Fibroblast of skin of left quadriceps (primary cell): ENCODE results near the gene ADPRHL1.

Experiments used
- DNase-seq, 2 experiments: peaks; one replicate each; pipeline ENCODE4 v3.0.0-alpha.2; 2013; ENCODE audit warnings: low read depth in 2 of 2

Gene ADPRHL1

DNA sequence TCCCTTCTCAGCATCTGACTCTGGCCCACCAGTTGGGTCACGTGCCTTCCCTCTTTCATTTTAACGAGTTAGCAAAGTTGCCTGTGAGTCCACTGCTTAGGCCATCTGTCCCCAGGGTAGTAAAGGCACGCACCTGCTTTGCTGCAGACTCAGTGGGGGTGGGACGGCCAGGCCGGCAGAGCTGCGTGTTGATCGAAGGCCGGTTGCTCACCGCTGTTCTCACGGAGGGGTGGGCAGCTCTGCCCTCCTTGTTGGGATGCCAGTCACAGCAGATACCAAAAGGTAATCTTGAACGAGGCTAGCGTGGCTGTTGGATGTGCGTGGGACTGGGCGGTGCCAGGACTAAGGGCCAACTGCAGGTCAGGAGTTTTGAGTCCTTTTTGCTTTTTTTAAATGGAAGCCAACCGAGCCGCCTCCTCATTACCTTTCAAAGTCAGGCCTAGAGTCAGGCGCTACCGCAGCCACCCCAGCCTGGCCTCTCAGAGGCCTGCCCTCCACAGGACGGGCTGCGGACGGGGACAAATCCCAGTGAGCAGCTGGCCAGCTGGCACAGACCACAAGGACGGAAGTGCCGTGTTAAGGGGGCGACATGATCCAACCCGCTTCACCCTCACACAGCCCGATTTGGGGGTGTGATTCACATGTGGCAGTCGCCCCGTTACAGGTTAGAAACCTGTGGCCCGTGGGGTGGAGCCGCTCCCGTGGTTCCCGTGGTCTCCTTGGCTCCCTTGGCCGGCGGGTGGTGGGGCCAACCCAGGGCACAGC lies 20.6 kb downstream of the ADPRHL1 start:
- no peak for DNase-seq

DNA sequence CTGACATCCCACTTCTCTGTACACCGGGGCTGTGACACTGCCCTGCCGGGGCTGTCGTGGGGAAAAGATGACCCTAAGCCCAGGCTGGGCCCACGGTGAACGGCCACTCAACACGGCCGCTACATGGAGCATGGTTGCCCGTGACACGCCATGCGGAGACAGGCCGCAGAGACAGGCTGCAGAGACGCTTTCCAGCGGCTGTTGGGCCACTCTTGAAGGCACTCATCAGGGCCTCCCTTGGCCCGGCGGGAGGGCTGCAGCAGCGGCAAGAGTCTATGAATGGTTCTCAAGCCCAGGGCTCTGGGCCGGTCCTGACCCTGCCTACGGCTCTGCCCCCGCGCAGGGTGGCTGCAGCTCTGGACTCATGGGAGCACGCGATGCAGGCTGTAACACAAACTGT lies 22.1 kb downstream of the ADPRHL1 start:
- DNase-seq: no peak

DNA sequence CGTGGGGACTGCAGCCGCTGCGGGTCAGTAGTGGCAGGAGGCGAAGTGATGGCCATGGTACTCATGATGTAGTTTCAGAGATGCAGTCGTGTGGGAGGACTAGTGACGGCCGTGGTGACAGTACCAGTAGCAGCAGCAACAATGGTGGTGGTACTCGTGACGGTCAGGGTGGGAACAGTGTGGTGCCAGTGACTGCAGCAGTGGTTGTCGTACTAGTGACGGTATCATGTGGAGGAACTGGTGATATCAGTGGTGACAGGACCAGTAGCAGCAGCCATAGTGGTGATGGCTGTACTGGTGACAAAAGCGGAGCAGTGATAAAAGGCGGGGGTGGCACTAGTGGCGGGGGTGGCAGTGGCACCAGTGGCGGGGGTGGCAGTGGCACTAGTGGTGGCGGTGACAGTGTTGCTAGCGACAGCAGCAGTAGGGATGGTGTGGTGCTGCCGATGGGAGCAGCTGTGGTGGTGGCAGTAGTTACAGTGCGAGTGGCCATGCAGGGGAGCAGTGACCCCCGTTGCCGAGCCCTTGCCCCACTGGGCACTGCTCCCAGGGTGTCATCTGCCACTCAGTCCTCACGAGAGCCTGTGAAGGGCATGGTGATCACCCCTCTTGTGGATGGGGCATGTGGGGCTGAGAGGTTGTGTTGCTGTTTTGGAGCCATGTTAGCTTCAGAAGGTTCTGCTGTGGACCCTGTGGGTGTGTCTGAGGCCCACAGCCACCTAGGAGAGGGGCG lies 22.7 kb downstream of the ADPRHL1 start:
- DNase-seq: no peak

DNA sequence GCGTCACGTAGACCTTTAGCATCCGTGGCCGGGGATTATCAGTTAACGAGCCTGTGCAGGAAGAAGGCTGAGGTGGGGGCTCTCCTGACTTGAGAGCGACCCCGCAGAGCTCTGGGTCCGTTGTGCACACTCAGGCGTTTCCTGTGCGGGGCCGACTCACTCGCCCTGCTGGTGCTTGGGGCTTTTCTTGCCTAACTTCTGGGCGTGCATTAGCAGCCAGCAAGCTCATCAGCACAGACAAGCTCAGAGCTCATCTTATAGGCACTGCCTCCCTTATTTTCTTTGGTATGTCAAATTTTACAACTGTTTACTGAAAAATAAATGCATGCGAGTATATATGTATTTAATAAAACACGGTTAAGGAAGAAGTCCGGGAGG lies 23.7 kb downstream of the ADPRHL1 start:
- no peak for DNase-seq

DNA sequence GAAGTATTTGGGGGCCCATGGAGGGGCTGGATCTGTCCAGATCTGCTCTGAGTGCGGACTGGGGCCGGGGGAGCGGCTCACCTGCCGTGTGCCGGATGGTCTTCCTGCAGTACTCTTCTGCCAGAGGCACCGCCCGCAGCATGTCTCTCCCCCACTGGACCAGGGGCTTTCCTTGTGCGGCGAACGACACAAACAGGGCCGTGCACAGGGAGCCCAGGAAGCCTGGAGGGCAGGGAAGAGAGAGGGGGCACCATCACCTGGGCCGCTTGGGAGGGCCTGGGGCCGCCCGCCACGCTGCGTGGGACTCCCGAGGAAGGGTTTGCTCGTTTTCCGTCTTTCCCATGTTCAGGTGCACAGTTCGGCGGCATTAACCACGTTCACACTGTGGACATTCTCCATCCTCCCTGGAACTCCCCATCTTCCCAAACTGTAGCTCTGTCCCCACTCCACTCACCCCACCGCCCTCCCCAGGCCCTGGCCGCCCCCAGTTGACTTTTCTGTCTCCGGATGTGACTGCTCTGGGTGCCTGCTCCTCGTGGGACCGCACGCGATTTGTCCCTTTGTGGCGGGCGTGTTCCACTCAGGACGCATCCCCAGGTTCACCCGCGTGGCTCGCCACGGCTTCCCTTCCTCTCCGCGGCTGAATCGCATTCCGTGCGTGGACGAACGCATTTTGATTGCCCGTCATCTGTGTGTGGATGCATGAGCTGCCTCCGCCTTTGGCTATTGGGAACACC lies 24.2 kb downstream of the ADPRHL1 start:
- DNase-seq: no peak

DNA sequence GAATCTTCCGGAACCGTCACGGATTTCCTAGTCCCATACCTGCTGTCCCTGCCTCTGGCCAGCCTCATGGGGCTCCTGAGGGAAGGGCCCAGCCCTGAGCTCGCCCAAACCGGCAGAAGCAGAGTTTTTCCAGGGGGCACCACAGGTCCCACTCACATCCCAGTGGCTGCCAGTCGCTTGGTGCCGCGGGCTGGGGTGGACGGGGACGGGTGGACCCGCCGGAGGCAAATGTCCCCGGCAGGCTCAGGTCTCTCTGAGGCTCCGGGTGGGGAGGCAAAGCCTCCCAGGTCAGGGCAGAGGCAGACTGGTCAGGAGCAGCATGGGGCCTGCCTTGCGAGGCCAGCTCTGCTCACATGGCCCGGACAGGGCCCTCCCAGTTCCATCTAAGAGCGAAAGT lies 24.8 kb downstream of the ADPRHL1 start:
- no peak for DNase-seq

DNA sequence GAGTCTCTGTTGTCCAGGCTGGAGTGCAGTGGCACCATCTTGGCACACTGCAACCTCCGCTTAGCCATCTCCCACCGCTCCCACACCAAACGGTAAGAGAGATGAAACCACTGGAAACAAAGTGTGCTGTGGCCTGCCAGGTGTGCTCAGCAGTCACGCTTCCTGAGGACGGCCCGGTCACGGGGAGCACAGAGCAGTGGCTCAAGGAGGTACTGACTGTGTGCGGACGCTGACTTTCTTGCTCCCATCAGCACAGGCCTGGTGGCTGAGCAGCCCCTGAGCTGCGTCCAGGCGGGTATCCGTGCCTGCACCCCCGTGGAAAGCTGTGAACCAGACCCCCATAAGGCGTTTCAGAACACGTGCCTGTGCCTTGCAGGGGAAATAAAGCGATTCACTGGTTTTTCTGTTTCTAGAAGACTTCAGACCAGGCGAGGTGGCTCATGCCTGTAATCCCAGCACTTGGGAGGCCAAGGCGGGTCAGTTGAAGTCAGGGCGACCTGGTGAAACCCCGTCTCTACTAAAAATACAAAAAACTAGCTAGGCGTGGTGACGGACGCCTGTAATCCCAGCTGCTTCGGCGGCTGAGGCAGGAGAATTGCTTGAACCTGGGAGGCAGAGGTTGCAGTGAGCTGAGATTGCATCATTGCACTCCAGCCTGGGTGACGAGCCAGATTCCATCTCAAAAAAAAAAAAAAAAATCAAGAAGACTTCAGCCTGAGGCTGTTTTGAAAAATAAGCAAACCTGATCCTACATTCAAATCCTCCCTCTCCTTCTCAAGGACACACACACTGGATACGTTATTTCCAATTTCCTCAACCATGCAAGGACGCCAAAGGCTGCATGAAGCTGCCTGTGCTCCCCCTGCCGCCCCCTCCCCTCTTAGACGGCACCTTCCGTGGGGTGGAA lies 25.5 kb downstream of the ADPRHL1 start:
- DNase-seq: no peak

DNA sequence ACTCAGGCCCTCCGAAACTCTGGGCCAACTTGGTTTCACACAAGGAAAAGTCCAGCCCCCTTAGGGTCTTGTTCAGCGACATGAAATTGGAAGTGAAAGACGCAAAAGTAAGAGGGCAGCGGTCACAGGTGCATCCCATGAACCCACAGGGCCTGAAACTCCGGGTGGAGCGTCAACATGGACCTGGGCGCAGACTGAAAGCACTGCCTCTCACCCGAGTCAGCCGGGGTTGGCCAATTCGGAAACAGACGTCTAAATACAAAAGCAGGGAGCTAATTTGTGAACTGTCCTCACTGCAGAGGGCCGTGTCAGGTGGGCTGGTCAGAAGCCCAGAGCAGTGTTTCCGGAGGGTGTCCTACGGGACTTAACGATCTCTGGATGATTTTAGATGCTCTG lies 26.7 kb downstream of the ADPRHL1 start:
- DNase-seq: no peak

DNA sequence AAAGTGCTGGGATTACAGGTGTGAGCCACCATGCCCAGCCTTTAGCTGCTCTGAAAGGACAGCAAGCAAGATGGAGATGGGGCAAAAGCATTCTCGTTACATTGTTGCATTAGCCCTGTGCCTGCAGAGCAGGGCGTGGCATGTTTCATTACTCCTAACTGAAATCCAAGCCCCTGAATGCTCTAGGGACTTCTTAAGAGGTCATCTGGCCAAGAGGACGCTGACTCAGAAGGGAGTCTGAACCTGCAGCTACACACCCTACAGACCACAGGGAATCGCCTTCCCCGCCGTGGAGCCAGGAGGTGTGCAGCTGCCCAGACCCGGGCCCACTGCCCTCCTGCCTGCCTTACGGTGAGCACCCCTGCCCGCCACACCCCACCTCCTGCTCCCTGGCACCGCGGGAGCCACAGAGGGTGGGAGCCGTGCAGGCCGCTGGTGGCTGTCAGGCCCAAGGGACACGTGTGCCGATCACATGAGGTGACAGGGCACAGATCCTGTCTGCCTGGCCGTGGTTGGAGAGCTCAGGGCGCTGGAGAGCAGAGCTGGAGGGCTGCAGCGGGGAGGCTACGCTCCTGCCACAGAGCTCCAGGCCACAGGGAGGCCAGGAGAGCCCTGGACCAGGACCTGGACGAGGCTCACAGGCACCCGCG lies 27.2 kb downstream of the ADPRHL1 start:
- no peak for DNase-seq

DNA sequence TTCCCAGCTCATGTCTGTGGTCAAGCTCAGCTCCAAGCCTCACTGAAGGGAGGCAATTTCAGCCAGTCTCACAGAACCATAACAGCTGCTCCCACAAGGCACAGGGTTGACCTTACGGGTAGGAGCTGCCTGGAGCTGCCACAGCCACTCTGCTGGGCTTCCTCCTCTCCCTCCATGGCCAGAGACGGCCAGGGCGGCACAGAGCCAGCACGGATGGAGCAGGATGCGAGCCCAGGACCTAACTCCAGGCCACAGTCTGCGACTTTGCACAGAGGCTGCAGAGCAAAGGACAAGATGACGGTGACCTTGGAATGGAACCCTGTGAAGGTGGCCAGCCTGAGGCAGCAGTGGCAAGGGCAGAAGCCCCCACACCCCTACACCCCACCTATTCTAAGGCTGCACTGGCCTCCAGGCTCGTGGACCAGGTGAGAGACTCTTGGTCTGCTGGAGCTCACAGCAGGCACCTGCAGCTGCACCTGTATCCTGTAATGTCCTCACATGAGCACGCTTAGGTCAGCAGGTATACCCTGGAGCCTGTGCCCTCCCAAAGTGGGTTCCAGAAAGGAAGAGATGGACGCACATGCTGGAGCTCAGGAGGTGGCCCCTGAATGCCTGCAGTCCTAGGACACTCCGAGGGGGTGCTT lies 29.6 kb downstream of the ADPRHL1 start:
- DNase-seq: no peak

DNA sequence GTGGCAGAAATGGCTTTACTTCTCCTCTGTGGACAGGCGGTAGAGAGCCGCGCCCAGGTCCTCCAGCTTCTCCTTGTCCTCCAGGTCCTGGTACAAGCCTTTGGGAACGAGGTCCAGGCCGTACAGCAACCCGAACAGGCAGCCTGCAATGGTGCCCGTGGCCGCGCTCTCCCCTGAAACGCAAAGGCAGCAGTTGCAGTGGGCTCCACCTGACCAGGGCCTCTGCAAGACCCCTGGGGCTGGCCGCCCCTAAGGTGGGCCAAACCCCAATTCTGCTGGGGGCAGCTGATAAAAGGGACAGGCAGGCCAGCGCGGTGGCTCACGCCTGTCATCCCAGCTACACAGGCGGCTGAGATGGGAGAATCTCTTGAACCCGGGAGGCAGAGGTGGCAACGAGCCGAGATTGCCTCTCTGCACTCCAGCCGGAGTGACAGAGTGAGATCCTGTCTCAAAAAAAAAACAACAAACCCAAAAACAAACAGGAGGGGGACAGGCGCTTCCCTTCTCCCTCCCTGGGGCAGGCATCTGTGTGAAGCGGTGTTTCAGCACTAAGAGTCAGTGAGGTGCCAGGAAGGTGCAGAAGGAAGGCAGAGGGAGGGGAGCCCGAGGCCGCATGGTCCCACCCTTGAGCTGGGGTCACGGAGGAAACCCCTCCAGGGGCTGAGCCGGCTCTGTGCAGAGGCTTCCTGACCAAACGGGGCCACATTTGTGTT lies 30.3 kb downstream of the ADPRHL1 start:
- DNase-seq: no peak

DNA sequence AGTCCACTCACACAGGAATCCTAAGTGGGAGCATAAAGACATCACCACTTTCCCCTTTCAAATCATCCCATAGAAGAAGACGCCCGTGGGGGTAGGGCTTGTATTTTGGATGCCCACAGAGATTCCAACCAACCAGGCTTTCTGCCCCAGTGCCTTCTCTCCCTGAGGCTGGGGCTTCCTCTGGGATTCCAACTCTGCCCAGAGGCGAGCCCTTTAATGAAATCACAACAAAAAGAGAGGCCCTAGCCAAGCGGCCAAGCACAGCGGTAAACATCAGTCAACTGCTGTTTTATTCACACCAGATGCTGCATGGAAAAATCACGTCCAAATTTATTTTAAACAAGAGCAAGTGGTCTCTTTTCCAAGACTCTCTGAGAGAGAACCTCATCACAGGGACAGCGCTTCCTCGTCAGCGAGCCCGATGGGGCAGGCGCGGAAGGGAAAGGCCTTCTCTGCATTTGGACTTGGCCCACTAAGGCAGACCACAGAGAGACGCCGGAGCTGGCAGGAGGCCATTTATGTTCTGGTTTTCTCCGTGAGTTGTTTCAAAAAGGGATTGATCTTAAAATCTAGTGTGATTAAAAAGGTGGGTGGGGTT lies 31.5 kb downstream of the ADPRHL1 start:
- DNase-seq: peak in 1 of 2 experiments; percentile 41

DNA sequence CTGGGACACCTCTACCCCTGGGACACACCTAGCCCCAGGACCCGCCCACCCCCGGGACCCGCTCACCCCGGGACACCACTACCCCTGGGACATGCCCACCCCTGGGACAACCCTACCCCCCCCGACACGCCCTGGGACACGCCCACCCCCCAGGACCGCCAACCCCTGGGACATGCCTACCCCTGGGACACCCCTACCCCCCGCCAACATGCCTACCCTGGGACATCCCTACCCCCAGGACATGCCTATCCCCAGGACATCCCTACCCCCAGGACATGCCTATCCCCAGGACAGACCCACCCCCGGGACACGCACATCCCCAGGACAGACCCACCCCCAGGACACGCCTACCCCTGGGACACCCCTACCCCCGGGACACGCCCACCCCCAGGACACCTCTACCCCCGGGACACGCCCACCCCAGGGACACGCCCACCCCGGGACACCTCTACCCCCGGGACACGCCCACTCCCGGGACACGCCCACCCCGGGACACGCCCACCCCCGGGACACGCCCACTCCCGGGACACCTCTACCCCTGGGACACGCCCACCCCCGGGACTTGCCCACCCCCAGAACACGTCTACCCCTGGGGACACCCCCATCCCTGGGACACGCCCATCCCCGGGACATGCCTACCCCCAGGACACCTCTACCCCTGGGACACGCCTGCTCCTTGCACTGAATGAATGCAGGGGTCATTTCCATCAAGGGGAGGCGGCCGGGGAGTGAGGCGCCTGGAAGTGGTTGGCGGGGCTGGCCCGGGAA lies 32.3 kb downstream of the ADPRHL1 start:
- DNase-seq: no peak

DNA sequence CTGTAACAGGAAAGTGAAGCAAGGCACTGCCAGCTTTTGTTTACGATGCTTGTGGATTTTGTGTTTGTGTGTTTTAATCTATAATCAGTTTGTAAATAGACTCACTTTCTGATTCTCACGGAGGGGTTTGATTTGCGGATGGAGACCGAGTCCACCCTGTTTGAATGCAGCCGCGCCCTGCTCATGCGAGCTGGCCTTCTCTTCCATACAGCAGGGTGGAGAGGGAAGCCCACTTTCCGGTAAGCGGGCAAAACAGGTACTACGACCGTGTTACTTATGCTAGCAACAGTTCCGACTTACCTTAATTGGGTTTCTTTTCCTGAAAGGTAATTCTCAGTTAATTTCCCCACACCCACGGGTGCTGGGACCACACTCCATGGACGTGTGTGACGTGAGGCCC lies 33.1 kb downstream of the ADPRHL1 start:
- DNase-seq: no peak

DNA sequence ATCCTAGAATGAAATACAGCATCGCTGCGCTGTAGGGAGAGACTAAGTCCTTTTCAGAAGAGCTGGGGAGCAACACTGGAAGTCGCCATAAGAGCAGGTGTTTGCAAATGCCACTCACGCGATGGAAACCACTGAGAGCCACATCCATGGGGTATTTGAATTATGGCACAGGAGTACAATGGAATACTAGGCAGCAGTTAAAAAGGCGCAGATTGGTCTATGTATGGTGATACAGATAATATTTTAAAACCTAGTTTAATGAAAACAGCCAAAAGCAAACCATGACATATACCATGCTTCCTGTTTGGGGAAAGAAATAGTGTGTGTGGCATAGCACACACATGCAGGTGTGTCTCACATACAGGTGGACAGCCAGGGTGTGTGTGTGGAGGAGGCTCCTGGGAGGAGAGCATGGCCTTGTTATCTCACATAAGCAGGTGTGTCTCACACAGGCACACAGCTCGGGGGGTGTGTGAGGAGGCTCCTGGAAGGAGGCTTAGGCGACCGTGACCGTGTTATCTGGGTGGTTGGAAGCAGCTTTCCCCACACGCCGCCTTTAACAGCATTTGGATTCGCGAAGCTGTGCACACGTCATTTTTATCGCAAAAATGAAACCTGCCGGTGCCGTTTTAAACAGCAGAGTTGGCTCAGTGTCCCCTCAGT lies 33.6 kb downstream of the ADPRHL1 start:
- no peak for DNase-seq

DNA sequence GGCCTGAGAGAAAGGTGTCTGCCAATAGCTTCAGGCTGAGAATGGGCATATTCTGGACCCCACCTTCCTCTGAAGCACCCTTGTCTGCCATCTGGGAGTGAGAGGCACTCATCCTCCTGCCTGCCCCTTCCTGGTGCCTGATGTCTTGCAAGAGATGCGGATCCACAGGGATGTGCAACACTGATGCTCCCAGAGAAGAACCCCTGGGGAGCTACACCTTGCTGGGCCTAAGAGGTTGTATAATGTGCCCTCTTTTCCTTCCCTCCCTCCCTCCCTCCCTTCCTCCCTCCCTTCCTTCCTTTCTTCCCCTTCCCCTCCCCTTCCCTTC lies 34.6 kb downstream of the ADPRHL1 start:
- DNase-seq: no peak

DNA sequence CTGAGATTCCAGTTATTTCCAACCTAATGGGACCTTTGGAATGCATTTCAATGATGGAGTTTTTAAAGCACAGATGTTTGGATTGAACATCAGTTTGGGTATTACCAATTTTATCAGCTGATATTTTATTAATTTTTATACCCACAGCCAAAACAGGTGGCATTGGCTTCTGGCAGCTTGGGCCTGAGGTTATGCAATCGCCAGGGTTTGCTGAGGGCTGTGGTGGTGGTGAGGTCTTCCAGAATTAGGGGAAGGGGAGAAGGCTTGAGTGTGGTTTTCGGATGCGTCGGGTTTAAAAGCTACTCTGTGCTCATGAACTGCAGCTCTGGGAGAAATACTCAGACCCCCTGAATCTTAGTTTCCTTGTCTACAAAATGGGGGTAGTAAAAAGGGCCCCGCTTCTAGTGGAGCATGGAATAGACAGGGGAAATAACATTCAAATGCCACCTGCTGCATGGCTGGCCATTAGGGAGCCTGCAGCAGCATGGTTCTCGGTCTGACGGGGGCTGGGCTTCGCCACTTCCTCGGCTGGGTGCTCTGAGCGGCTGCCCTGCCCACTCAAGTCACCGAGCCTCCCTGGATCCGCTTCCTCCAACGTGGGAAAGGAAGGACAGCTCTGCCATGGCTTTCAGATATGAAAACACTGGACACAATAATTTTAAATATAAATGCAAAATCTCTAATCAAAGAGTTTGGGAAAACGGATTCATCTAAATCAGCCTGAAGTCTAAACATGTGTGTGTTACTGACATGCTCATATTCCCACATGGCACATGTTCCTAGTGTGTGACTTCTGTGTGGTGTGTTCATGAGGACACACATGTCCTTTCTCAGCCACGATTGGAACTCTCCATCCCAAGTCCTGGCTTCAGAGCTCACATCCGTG lies 35.2 kb downstream of the ADPRHL1 start:
- no peak for DNase-seq
